ENCODE results near the gene SERF2. TPM values are rescaled to one million over a fixed set of nuclear protein-coding genes. Genes with fewer than 3 reads are reported as not detected.

Gene SERF2
- total RNA-seq, 1 experiment from 2014 or later = 1,303 TPM

GRCh38 chr15:43763819-43764446 lies 28.2 kb upstream of the SERF2 start:
- no peak overlapping the region for H3K4me3 ChIP-seq (ENCODE audit: low read depth in 2 of 2, low read length in 2 of 2)
- H3K9me3 ChIP-seq (ENCODE audit: control insufficient read depth, insufficient read depth, low read depth, low read length) = no peaks in the 10 kb centered on the region
- H3K4me1 ChIP-seq (ENCODE audit: control insufficient read depth, insufficient read depth, low read length) = no peaks in the 10 kb centered on the region
- DNase-seq (ENCODE audit: low read depth, low spot score) (no peak), ATAC-seq (no peak)
- POLR2A ChIA-PET = no interaction called here
- no peaks in the 10 kb centered on the region for H3K27me3 ChIP-seq (ENCODE audit: control insufficient read depth, insufficient read depth, low read length)
- peaks cover 38% of the 10 kb centered on the region for H3K36me3 ChIP-seq (ENCODE audit: control insufficient read depth, insufficient read depth, low read length)
- CTCF ChIA-PET = interaction anchor here (1.1 kb wide), 1 partner anchor 407 kb away, joined by 3 read pairs; no protein-coding TSS in a partner anchor
- intact Hi-C loops (cut with micrococcal nuclease; ENCODE audit: unreplicated experiment) = no loop called here
- no peak overlapping the region for H3K27ac ChIP-seq (ENCODE audit: low read length)
- BruUV-seq (replicated peaks) = no TSS peak
- in situ Hi-C loops (cut with HindIII; ENCODE audit: low pct_unique_long_range_greater_than_20kb, low sequenced_read_pairs) = no loop called here
- TF ChIP-seq REST (IDR thresholded peaks at IDR 0.05; ENCODE audit: insufficient read depth in 1 of 2, low read depth in 2 of 2, low read length in 1 of 2) (no peak), SIN3A (IDR thresholded peaks at IDR 0.05; ENCODE audit: borderline replicate concordance, insufficient read depth, low read depth, low read length) (no peak), TCF7L2 (IDR thresholded peaks at IDR 0.05; ENCODE audit: low read depth, low read length) (no peak), POLR2AphosphoS5 (IDR thresholded peaks at IDR 0.05; ENCODE audit: low read depth, low read length) (no peak), CTCF (IDR thresholded peaks at IDR 0.05) (no peak)

DNA sequence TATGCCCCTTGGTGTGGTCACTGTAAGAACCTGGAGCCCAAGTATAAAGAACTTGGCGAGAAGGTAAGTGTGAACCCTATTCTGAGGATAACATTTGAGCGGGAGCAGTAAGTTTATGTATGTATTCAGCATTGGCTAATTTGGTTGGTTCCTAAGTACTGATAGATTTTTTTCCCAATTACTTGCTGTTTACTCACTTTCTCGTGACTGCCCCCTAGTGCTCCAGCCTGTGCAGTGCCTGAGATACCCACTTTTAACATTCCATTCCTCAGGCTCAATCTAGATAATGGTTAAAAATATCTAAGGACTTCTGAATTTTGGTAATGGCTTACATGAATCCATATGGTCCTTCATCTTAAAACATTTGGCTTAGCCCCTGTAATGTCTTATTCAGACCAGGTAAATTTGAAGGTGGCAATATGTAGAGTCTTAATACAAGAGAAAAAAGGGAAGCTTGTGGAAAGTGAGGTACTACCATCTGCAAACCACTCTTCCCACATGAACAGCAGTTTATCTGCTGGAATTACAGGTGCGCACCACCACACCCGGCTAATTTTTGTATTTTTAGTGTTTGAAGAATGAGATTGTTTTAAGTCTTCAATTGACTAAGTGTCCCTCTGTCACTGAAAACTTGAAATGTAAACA lies 22.4 kb upstream of the SERF2 start:
- in situ Hi-C loops (cut with HindIII; ENCODE audit: low pct_unique_long_range_greater_than_20kb, low sequenced_read_pairs) (no loop called here), intact Hi-C loops (cut with micrococcal nuclease; ENCODE audit: unreplicated experiment) (no loop called here)
- ATAC-seq (peak; percentile 41; the same call in 1 of the 2 replicates), DNase-seq (ENCODE audit: low read depth, low spot score) (peak; percentile 65)
- H3K4me1 ChIP-seq (ENCODE audit: control insufficient read depth, insufficient read depth, low read length) = no peaks in the 10 kb centered on the region
- H3K9me3 ChIP-seq (ENCODE audit: control insufficient read depth, insufficient read depth, low read depth, low read length) = no peaks in the 10 kb centered on the region
- peaks cover 47% of the 10 kb centered on the region for H3K36me3 ChIP-seq (ENCODE audit: control insufficient read depth, insufficient read depth, low read length)
- H3K27me3 ChIP-seq (ENCODE audit: control insufficient read depth, insufficient read depth, low read length) = no peaks in the 10 kb centered on the region
- CTCF ChIA-PET = no interaction called here
- TF ChIP-seq SIN3A (IDR thresholded peaks at IDR 0.05; ENCODE audit: borderline replicate concordance, insufficient read depth, low read depth, low read length) (no peak), CTCF (IDR thresholded peaks at IDR 0.05) (peak; percentile 89), POLR2AphosphoS5 (IDR thresholded peaks at IDR 0.05; ENCODE audit: low read depth, low read length) (no peak), TCF7L2 (IDR thresholded peaks at IDR 0.05; ENCODE audit: low read depth, low read length) (no peak)
- POLR2A ChIA-PET = interaction anchor here (0.7 kb wide), 1 partner anchor 23 kb away, joined by 3 read pairs; no protein-coding TSS in a partner anchor
- H3K4me3 ChIP-seq (ENCODE audit: low read depth in 2 of 2, low read length in 2 of 2) = no peak overlapping the region
- no TSS peak for BruUV-seq (replicated peaks)
- no peak overlapping the region for H3K27ac ChIP-seq (ENCODE audit: low read length)
